ENCODE results near the gene RIPOR3.

The RIPOR3 gene

DNA sequence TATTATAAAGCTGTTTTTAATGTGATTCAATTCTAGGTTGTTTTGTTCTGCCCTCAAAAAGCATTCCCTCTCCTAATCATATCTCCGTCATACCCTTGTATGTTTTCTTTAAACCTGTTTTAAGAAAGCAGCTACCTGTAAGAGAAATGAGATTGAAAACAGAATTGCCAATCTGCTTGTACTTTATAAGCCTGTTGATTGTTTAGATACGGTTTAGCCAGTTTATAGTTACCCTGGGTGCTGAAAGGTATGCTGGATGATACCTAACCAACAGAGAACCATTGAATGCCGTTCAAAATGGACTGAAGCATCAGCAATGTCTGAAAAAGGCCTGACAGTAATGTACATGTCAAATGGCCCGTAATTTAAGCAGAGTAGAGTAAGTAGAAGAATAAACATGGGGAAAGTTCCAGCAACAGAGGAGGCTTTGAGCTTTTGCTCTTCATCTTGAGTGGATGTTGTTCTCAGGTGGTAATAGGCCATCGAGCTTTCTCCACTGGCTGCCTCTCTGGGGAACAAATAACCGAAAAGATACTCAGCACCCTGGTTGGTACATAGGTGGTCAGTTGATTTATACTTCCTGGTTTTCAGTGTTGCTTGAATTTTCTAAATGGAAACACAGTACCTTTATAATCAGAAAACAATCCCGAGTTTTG, 153.7 kb downstream of the RIPOR3 start:
- H3K4me3 ChIP-seq (ENCODE audit: low read length): no peak overlapping the region
- DNase-seq (ENCODE audit: low read depth): no peak
- TF ChIP-seq, protein P1, sequence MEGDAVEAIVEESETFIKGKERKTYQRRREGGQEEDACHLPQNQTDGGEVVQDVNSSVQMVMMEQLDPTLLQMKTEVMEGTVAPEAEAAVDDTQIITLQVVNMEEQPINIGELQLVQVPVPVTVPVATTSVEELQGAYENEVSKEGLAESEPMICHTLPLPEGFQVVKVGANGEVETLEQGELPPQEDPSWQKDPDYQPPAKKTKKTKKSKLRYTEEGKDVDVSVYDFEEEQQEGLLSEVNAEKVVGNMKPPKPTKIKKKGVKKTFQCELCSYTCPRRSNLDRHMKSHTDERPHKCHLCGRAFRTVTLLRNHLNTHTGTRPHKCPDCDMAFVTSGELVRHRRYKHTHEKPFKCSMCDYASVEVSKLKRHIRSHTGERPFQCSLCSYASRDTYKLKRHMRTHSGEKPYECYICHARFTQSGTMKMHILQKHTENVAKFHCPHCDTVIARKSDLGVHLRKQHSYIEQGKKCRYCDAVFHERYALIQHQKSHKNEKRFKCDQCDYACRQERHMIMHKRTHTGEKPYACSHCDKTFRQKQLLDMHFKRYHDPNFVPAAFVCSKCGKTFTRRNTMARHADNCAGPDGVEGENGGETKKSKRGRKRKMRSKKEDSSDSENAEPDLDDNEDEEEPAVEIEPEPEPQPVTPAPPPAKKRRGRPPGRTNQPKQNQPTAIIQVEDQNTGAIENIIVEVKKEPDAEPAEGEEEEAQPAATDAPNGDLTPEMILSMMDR (conservative IDR thresholded peaks at IDR 0.05; ENCODE audit: low read depth, low read length): no peak

DNA sequence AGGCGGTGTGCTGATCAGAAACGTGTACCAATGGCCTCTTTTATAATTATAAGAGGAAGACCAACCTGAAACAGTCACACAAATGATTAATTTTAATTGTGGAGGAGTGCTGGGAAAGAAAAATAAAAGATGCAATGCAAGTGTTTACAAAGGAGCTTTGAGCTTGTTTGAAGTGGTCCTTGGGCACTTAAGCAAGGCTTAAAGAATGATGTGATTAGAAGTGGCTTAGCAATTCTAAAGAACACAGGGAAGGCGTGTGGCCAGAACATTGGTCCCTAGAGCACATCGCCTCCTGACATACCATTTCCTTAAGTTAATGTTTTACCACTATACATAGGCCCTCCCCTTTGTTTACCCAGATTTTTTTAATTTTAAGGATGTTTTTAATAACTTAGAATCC, 155.0 kb downstream of the RIPOR3 start:
- H3K4me3 ChIP-seq (ENCODE audit: low read length): no peak overlapping the region
- TF ChIP-seq, protein P1 (conservative IDR thresholded peaks at IDR 0.05; ENCODE audit: low read depth, low read length): no peak
- peak; percentile 93 for DNase-seq (ENCODE audit: low read depth)

Measured in retinal pigment epithelial cell (primary cell).